Inflammatory macrophage (primary cell): ENCODE measurements around the gene IFI35.
A peak's percentile ranks its signal among the peaks of the same experiment; 100 is the strongest.
"Not testable (repeated sequence)": the region's sequence is repeated elsewhere in the genome, so short reads cannot be mapped to it uniquely, and the experiment has no call there.

Source experiments
- DNase-seq, 2 donors: peaks; one replicate each; pipeline ENCODE4 v3.0.0-alpha.2; 2020 to 2022
- total RNA-seq, 18 experiments: gene quantifications; one replicate each; lab custom pipeline; 2026; ENCODE audit warnings: mixed read lengths in 6 of 18, inconsistent platforms in 2 of 18; lab: John Stamatoyannopoulos, UW

Gene IFI35
- total RNA-seq = 9.7 to 135 (median 18.8) reads per million in 18 experiments

DNA sequence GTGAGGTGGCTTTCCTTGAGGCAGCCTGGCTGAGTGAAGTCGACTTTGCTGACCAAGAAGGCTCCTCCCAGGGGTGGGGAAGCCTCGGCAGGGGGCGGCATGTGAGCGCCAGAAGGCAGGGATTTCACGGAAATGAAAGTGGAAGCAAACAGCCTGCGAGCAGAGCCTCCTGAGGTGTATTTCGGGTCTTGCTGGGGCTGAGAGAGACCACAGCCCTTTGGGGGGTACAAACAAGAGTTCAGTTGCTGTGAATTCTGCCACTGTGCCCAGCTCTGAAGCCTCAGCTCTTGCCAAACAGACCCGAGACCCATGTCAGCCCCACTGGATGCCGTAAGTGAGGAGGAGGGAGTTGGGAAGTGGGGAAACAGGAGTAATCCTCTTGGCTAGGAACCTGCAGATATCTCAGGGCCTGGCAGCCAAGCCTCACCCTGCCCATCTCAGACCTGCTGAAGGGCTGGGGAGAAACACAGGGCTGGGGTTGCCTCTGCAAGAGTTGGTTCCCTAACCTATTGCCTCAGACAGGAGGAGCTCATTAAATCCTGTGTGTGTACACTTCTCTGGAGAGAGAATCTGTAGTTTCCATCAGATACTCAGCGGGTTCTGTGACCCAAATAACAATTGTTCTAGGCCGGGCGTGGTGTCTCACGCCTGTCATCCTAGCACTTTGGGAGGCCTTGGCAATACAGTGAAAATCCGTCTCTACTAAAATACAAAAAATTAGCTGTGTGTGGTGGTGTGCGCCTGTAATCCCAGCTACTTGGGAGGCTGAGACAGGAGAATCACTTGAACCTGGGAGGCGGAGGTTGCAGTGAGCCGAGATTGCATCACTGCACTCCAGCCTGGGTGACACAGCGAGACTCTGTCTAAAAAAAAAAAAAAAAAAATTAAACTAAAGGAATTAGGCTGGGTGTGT lies at the start of gene IFI35:
Gene IFI35, plus strand, starts transcription at position 146 of the 913 bp plus-strand sequence. Its CDS starts 164 bp downstream, at position 310.
- DNase-seq = peak; percentile 77 to 84

DNA sequence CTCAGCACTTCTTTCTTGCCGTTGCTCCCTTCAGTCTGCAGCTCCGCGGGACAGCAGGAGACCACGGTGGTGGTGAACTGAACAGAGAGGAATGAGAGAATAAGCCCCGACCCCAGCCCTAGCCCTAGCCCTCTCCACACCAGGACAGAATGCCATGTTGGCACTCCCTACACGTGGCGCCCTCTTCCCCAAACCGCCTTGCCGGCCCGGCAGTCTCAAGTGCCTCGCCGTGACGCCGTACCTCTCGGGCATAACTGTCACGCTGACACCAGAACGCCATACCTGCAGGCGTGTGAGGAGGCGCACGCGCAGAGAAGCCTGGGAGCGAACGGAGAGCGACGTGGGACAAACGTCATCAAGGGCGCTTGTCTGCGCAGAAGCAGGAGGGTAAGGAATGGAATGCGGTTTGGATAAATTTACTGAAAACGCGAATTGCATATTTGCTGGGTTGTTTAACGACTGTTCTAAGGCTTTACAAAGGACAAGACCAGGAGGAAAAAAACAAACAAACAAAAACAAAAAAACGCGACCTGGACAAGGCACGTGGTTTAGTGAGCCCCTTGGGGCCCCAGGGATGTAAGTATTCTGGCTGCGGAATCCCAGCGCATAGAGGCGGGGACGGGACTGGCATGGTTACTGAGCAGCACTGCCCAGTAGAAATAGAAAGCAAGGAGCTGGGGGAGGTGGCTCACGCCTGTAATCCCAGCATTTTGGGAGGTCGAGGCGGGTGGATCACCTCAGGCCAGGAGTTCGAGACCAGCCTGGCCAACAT lies 42.2 kb upstream of the IFI35 start, which contains the start of gene AARSD1:
Gene AARSD1, minus strand, starts transcription at position 294 of the 772 bp plus-strand sequence. Its CDS starts 14 bp downstream, at position 280.
- DNase-seq = peak; percentile 92 to 94

DNA sequence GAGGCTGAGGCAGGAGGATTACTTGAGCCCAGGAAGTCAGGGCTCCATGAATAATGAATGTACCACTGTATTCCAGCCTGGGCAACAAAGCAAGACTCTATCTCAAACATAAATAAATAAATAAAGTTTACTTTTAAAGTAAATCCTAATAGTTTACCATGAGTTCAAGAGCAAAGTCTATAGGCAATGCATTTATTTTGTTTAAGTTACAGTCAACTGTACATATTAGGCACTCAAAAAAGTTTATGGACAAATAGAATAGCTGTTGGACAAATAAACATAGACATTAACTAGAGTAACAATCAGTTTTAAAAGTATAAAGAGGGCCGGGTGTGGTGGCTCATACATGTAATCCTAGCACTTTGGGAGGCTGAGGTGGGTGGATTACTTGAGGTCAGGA lies 38.7 kb upstream of the IFI35 start:
- DNase-seq = no peak

DNA sequence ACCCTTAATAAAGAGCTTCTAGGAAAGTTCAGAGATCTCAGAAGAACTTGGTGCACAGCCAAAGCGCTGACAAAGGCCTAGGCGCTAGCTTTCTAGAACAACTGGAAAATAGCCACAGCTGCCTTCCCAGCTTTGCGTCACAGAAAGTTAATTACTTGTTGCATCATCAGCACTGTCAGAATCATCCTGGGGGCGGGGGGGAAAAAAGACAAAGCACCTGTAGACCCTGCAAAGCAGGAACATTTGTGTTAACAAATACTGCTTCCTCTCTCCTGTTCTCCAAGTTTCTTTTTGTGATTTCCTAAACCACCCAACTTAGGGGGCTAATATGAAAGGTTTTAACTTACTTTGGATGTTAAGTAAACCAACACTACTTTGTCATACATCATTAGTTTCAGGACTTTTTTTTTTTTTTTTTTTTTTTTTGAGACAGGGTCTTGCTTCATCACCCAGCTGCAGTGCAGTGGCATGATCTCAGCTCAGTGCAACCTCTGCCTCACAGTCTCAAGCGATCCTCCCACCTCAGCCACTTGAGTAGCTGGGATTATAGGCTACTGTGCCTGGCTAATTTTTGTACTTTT lies 37.5 kb upstream of the IFI35 start:
- DNase-seq = peak; percentile 23 to 57

GRCh38 chr17:42971589-42971988 lies 35.0 kb upstream of the IFI35 start:
- DNase-seq = no peak

DNA sequence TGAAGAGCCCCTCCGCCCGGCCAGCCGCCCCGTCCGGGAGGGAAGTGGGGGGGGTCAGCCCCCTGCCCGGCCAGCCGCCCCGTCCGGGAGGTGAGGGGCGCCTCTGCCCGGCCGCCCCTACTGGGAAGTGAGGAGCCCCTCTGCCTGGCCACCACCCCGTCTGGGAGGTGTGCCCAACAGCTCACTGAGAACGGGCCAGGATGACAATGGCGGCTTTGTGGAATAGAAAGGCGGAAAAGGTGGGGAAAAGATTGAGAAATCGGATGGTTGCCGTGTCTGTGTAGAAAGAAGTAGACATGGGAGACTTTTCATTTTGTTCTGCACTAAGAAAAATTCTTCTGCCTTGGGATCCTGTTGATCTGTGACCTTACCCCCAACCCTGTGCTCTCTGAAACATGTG lies 33.3 kb upstream of the IFI35 start:
- DNase-seq = not testable (repeated sequence)

DNA sequence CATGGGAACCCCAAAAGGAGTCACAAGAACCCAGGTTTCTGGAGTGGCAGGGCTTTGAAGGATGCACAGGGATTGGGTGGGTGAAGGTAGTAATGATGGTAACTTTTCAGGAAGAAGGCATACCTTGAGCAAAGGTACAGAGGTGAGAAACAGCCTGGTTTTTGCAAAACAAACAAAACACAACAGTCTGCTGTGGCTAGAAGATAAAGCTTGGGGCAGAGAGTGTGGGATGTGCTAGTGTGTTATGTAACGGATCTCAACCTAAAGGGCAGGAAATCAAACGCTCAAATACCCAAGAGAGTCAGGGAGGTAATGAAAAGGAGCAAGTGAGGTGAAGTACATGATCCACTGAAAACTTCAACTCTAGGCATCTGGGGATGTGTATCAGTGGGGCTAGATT lies 31.3 kb upstream of the IFI35 start:
- DNase-seq = no peak

GRCh38 chr17:42975701-42976100 lies 30.9 kb upstream of the IFI35 start:
- not testable (repeated sequence) for DNase-seq

GRCh38 chr17:42979511-42980273 lies 26.9 kb upstream of the IFI35 start, which contains the start of gene PTGES3L:
TSS of gene PTGES3L (minus strand) at chr17:42980080. CDS start at chr17:42980053, 27 bp downstream.
- DNase-seq = peak; percentile 2 to 41

DNA sequence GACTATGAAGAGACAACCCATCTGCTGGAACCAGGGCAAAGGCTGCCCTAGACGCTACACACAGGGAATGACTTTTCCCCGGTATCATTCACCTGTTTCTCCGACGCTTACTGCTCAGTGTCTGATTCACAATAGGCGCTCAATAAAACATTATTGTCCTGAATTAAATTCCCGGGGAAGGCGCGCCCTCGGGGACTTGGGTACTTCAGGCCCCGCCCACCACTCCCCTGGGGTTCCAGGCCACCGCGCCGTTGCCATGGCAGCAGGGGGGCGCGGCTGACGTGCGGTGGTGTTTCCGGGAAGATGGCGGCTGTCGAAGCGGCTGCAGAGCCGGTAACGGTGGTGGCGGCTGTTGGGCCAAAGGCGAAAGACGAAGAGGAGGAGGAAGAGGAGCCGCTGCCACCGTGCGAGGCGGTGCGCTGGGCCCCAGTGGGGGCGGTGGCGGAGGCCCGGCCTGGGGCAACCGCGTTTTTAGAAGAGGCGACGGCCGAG lies 26.3 kb upstream of the IFI35 start, which contains the start of gene RUNDC1:
Gene RUNDC1, plus strand, starts transcription at position 292 of the 492 bp plus-strand sequence. Its CDS starts 12 bp downstream, at position 304.
- DNase-seq = peak; percentile 88 to 91

DNA sequence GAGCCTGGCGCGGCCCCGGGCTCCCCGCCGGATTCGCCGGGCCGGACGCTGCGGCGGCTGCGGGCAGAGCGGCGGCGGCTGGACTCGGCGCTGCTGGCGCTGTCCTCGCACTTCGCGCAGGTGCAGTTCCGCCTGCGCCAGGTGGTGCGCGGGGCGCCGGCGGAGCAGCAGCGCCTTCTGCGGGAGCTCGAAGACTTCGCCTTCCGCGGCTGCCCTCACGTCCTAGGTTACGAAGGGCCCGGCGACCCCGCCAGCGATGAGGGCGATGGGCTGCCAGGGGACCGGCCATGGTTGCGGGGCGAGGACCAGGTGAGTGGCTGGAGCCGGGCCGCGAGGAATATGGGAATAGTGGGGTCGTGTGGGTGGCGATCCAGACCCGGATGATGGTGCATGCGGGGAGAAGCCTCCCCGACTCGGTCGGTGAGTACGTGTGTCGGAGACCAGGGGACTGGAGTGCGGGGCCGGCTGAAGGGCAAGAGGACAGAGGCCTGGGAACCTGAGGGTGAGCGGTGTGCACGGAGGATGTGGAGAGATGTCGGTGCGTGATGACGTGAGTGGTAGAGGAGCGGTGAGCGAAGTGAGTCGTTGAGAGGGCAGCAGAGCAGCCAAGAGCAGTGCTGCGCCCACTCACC lies 25.7 kb upstream of the IFI35 start:
- DNase-seq = peak; percentile 24 to 32

GRCh38 chr17:42982266-42982665 lies 24.3 kb upstream of the IFI35 start:
- DNase-seq = no peak

DNA sequence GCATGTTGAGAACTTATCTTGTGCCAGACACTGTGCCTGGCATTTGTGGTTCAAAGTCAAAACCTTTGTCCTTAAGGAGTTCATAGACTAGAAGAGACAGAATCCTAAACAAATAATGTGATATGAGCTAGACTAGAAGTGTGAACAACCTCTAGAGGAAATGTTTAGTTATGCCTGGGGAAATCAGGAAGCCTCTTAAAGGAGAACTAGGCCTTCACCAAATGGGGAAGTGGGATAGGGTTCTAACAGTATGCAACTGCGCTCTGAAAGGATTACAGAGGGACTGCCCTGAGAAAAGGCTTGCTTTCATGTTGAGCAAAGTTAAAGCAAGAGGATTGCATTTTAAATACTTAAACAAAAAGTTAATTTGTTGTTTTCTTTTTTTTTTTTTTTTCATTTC lies 21.4 kb upstream of the IFI35 start:
- DNase-seq = peak; percentile 88 to 90

GRCh38 chr17:42989141-42989540 lies 17.4 kb upstream of the IFI35 start:
- no peak for DNase-seq

GRCh38 chr17:42989726-42990652 lies 16.6 kb upstream of the IFI35 start:
- no peak for DNase-seq

- DNase-seq = no peak
Observed at GRCh38 chr17:42991471-42991870, 15.1 kb upstream of the IFI35 start.

DNA sequence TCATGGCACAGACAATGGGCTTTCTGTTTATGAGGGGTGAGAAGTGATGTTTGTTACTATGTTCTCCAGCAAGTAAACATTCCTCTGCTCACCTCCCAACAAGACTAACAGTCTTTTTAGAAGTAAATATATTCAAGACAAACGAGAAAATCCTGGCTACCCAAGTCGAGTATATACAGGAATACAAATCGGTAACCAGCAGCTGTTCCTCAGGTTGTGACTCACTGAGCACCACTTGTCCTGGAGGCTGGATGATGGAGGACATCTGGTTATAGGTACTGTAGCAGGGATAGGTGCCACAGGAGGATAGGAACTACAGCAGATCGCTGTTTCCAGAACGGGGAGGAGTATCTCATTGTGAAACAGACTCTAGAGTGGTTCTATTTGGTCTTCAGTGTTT lies 13.7 kb upstream of the IFI35 start:
- DNase-seq = no peak

- not testable (repeated sequence) for DNase-seq
Observed at GRCh38 chr17:42993913-42994312, 12.7 kb upstream of the IFI35 start.

GRCh38 chr17:42997390-42997983 lies 9.1 kb upstream of the IFI35 start:
- DNase-seq = no peak
